Activated naive CD4-positive, alpha-beta T cell treated with anti-CD3 and anti-CD28 coated beads, Interleukin-2, amount 50 U/mL, for 72 hours (primary cell): Measurements from ENCODE around the gene FCHSD2. TPM values are rescaled to one million over a fixed set of nuclear protein-coding genes. Genes with fewer than 3 reads are reported as not detected.

Source experiments
- ATAC-seq, 2 donors: fragments of 150-1000 bp; cut with Tn5 transposase; 2 replicates each; pipeline ENCODE4 v1.10.0; 2021; ENCODE audit warnings: mild to moderate bottlenecking in 2 of 2, moderate library complexity in 2 of 2
- DNase-seq, 2 donors: peaks; one replicate each; pipeline ENCODE4 v3.0.0; 2021 to 2022; ENCODE audit warnings: low spot score in 2 of 2
- H3K27ac Mint-ChIP-seq, 2 donors: one replicate each; pipeline ENCODE4 v1.8.0; 2022; ENCODE audit warnings: mild to moderate bottlenecking in 2 of 2, mixed read lengths in 2 of 2
- H3K36me3 Mint-ChIP-seq, 2 donors: one replicate each; pipeline ENCODE4 v1.8.0; 2022; ENCODE audit warnings: mixed read lengths in 2 of 2
- H3K9me3 Mint-ChIP-seq, 2 donors: one replicate each; pipeline ENCODE4 v1.8.0; 2022; ENCODE audit warnings: mixed read lengths in 2 of 2
- total RNA-seq, 2 donors: library from RNA; stranded (reverse); gene quantifications; one replicate each; pipeline ENCODE4 v1.2.3, GENCODE V29; 2022

FCHSD2 gene
- 10 to 100 TPM; 10.3 to 32.4 TPM for total RNA-seq

DNA sequence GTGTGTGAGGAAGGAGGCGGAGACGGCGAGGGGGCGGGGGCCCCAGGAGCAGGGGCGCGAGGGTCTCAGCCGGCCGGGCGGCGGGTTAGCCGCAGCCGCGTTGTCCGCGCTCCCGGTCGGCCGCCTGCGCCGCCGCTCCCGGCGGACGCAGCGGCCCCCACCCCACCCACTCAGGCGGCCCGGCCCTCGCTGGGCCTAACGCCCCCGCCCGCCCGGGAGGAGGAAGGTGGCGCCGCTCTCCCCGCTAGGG is at the start of gene FCHSD2:
Gene FCHSD2, minus strand, starts transcription at position 191 of the 250 bp plus-strand sequence. CDS start 441 bp downstream, outside the sequence.
- H3K9me3 Mint-ChIP-seq = no peaks in the 10 kb centered on the region
- H3K36me3 Mint-ChIP-seq = peaks cover 5 to 21% of the 10 kb centered on the region in 2 donors
- ATAC-seq (peak in 1 of 2 donors; percentile 53), DNase-seq (no peak)
- H3K27ac Mint-ChIP-seq = peak within 1 kb of the TSS; percentile 87 to 96

DNA sequence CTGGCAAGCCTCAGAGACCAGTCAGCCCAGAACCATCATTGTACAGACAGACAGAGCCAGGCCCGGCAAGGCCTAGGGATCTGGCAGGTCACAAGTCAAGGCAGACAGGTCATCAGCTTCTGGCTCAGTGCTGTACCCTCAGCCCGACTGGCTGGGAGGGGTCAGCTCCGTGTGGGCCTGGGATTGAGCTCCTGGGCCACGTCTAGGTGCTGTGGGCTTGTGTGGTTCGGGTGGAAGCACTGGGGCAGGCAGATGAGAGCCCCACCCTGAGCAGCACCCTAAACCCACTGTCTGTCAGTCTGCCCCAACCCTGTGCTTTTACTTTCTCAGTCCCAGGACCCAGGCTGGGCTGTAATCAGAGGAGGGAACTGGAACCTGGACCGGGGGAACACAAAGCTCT is 49.0 kb upstream of the FCHSD2 start:
- ATAC-seq (no peak), DNase-seq (peak in 1 of 2 donors; percentile 26)
- Mint-ChIP-seq H3K9me3 (no peaks in the 10 kb centered on the region), H3K36me3 (no peaks in the 10 kb centered on the region), H3K27ac (peak overlapping the region in 1 of 2 donors; percentile 7)

DNA sequence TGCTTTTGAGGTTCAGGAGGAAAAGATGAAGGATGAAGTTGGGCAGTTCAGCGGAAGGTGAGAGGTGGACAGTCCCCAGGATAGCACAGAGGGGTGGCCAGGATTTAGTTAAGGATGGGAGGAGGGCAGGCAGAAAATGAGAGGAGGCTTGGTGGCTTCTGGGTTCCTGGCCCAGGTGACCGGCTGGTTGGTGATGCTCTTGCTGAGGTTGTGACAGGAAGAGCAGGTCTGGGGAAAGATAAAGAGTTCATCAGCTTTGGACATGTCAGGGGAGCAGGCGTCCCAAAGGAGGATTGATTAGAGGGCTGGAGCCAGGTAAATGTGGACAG is 48.4 kb upstream of the FCHSD2 start:
- DNase-seq = no peak
- ATAC-seq = no peak
- H3K9me3 Mint-ChIP-seq = no peaks in the 10 kb centered on the region
- no peaks in the 10 kb centered on the region for H3K36me3 Mint-ChIP-seq
- peak overlapping the region in 1 of 2 donors; percentile 7 for H3K27ac Mint-ChIP-seq

DNA sequence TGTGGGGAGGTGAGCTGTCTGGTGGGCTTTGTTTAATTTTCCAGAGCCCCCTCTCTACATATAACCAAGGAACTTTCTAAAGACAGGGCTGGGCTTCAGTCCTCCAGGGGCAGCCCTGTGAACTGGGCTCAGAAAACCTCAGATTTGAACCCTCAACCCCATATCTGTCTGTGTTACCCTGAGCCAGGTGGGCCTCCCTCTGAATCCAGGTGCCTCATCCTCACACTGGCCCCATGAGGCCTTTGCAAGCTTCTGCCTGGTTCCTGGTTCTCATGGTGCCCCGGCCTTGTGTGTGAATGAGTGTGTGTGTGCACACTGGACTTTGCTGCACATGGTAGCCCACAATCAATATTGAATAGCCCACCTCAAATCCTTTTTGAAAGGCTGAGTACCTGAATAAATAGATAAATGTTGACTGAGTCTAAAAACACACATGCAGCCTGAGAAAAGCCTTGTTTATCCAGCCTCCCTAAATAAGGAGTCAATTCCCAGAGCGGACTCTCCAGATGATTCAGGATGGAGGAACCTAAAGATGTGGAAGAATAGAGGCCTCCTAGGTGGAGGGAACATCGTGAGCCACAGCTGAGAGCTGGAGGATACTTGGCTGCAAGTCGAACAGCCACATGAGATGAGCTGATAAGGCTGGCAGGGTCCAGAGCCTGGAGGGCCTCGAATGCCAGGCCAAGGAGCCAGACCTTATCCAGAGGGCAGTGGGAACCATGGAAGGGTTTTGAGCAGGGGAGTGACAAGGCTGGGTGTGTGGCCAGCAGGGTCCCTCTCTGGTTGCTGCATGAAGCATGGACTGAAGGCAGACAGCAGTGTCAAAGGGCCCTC is 47.8 kb upstream of the FCHSD2 start:
- Mint-ChIP-seq H3K9me3 (no peaks in the 10 kb centered on the region), H3K27ac (peak overlapping the region in 1 of 2 donors; percentile 7), H3K36me3 (no peaks in the 10 kb centered on the region)
- peak in 1 of 2 donors; percentile 51 for DNase-seq
- no peak for ATAC-seq

DNA sequence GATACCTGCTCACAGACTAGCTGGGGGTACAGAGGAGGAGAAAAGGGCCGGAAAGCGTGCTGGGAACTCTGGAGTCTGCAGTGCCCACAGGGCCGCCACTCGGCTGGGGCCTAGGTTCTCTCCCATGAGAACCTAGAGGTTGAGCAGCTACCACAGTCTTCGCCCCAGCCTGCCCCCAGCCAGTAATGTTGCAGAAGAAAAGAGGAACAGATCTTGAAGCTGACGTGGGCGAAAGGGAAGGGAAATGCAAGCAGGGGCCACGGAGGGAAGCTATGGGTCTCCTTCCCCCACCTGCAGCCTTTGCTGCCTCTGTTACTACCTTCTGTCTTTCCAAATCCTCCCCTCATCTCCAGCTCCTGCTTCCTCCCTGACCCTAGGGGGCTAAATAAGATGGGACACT is 47.2 kb upstream of the FCHSD2 start:
- Mint-ChIP-seq H3K27ac (no peak overlapping the region), H3K9me3 (no peaks in the 10 kb centered on the region), H3K36me3 (no peaks in the 10 kb centered on the region)
- ATAC-seq (no peak), DNase-seq (peak in 1 of 2 donors; percentile 30)

DNA sequence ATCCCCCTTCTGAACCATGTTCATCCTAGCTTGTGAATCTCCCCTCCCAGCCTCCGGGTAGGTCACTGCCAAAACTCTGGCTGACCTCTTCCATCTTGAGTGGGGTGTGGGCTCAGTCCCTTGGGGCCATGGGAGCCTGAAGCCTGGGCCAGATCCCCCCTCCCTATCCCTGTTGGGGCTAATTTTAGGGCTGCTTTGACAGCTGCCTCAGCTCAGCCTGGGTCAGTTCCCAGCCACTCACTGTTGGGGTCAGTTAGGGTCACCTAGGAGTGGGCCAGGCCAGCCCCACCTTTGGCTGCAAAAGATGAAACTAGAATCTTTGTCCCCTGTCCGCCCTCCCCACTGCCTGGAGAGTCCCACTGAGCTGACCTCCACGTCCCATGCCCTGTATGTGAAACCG is 46.2 kb upstream of the FCHSD2 start:
- DNase-seq (no peak), ATAC-seq (no peak)
- H3K9me3 Mint-ChIP-seq = no peaks in the 10 kb centered on the region
- no peaks in the 10 kb centered on the region for H3K36me3 Mint-ChIP-seq
- peak overlapping the region in 1 of 2 donors; percentile 72 for H3K27ac Mint-ChIP-seq

DNA sequence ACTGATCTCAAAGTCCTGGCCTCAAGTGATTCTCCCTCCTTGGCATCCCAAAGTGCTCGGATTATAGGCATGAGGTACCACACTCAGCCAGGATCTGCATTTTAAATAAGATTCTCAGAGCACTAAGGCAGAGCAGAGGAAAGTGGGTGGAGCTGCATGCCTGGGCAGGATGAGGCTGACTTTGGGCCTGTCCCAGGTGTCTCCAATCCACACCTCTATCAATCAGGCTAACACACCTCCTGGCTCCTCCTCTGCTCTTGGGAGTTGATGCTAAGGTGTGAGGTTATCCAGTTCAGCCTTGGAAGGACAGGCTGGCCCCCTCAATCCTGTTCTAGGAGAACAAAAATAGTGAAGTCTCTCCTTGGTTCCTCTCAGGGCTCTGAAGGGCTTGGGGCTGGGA is 45.7 kb upstream of the FCHSD2 start:
- ATAC-seq (no peak), DNase-seq (no peak)
- Mint-ChIP-seq H3K9me3 (no peaks in the 10 kb centered on the region), H3K36me3 (no peaks in the 10 kb centered on the region), H3K27ac (peak overlapping the region in 1 of 2 donors; percentile 72)

DNA sequence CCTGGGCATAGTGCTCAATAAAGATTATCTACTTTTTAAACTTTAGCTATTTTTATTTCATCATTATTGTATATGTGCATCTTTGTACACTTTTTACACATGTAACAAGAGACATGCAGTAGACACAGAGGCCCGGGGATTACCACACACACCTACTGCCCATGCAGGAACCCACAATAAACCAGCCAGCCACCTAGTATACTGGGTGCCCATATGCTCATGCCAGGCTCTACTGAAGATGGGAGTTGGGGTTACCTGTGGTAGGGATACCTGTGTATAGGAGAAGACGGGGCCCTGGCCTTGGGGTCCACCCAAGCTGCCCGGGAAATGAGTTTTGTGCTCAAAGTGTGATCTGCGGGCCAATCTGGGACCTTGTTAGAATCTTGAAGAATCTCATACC is 44.8 kb upstream of the FCHSD2 start:
- H3K36me3 Mint-ChIP-seq = no peaks in the 10 kb centered on the region
- no peak for ATAC-seq
- H3K9me3 Mint-ChIP-seq = no peaks in the 10 kb centered on the region
- H3K27ac Mint-ChIP-seq = no peak overlapping the region
- no peak for DNase-seq

DNA sequence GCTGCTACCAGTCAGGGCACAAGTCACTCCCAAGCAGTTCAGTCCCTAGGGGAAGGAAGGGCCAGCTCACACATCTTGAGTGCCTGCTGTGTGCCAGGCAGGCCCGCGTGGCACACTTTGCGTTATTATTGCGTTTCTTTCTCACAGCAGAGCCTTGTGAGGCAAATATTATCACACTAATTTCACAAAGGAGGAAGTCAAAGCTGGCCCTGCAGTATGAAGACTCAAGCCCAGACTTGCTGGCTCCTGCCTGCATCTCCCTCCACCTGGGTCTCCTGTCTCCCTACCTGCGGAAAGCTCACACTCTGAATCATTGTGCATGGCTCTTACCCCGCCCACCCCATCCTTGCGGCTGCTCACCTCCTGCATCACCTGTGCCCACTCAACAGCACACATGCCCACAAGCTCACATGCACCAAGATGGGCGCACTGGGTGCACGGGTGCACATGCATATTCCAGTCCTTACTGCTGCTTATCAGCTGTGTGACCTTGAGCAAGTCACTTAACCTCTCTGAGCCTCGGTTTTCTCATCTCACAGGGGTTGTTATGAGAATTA is 44.3 kb upstream of the FCHSD2 start:
- Mint-ChIP-seq H3K27ac (no peak overlapping the region), H3K9me3 (no peaks in the 10 kb centered on the region), H3K36me3 (no peaks in the 10 kb centered on the region)
- ATAC-seq (no peak), DNase-seq (no peak)

DNA sequence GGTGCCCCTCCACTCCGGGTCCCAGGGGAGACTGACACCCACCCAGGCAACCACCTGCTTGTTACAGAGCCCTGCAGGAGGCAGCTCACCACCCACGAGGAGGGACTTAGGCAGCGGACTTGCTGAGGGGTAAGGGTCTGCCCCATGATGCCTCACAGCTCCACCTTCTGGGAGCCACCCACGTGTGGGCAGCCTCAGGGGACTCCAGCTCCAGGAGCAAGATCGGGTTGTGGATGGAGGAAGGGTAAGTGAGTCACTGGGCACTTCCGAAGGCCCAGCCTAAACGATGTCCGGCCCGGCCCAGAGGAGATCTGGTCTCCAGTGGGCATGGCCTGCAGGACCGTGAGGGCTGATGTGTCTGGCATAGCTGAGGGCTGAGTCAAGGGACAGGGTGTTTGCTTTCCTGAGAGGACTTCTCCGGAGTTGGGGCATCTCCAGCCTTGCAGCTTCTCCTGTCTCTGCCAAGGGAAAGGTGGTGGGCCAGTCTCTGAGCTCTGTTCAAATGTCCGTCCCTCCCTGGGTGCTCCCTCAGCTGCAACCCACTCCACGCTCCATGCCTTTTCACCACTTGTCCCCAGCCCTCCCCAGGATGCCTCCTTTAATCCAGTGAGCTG is 43.7 kb upstream of the FCHSD2 start:
- no peaks in the 10 kb centered on the region for H3K9me3 Mint-ChIP-seq
- DNase-seq (no peak), ATAC-seq (peak in 1 of 2 donors; percentile 10)
- H3K36me3 Mint-ChIP-seq = no peaks in the 10 kb centered on the region
- H3K27ac Mint-ChIP-seq = no peak overlapping the region

DNA sequence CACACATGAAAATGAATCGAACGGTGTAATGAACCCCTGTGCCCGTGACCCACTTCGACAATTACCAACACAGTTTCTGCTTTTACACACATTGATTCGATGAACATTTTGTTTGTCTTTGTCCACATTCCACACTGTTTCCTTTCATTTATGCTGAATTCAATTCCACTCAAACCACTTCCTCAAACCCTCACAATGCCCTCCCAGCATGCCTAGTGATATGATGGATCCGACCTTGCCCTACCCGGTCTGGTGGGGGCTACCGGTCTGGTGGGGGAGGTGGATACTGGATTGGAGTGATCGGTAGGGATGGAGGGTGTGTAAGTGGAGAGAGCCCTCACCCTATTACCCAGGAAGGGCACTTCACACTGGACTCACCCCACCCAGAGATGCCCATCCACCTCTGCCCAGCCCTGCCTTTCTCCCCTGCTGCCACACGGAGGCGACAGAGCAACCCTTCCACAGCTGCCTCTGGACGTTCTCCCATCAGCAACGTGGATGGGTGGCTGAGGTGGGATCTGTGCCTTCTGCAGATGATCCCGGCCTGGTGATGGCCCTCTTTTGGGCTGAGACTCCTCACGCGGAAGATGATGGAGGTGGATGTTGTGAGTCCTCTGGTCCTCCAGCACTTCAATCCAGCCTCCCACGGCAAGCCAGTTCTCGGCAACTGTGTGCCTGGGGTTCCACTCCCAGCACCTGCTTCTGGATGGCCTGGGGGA is 43.0 kb upstream of the FCHSD2 start:
- DNase-seq (peak in 1 of 2 donors; percentile 68), ATAC-seq (peak; percentile 76 to 92)
- no peaks in the 10 kb centered on the region for H3K9me3 Mint-ChIP-seq
- H3K27ac Mint-ChIP-seq = no peak overlapping the region
- no peaks in the 10 kb centered on the region for H3K36me3 Mint-ChIP-seq

DNA sequence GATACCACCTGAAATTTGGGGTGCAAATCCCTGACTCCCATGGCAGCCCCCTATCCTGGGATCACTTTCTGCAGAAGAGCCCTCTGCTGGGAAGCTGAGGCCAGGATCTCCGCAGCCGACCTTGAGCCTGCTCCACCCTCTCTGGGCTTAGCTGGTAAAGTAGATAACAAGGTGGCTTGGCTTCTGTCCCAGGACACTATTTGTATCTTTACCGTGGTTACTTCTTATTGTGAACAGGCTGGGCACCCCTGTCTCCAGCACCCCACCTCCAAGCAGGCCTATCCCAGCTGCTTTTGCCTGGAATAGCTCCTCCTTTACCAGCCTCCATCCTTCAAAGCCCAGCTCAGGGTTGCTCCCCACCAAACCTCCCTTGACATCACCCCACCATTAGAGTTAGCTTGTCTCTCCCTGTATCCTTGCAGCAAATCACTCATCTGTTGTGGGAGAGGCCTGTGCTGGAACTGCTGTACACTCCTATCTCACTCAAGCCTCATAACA is 40.8 kb upstream of the FCHSD2 start:
- DNase-seq = peak in 1 of 2 donors; percentile 40
- H3K27ac Mint-ChIP-seq = no peak overlapping the region
- H3K9me3 Mint-ChIP-seq = no peaks in the 10 kb centered on the region
- H3K36me3 Mint-ChIP-seq = no peaks in the 10 kb centered on the region
- no peak for ATAC-seq

DNA sequence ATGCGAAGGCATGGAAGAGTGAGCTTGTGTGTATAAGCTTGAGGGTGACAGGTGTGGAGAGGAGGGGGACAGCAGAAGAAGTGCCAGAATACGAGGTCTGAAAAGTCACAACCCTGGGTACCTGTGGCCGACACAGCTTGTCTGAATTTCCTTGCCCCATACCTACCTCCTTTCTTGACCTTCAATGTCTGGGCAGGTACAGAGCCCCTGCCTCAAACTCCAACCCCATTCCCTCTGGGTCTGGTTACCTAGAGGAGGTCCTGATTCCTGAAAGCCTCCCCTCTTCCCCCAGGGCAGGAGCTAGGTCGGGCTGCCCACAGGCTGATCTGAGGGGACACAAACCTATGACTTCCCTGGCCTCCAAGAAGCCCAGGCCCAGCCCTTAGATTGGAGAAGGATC is 36.6 kb upstream of the FCHSD2 start:
- H3K9me3 Mint-ChIP-seq = no peaks in the 10 kb centered on the region
- no peaks in the 10 kb centered on the region for H3K36me3 Mint-ChIP-seq
- H3K27ac Mint-ChIP-seq = no peak overlapping the region
- ATAC-seq = no peak
- DNase-seq = peak in 1 of 2 donors; percentile 31

DNA sequence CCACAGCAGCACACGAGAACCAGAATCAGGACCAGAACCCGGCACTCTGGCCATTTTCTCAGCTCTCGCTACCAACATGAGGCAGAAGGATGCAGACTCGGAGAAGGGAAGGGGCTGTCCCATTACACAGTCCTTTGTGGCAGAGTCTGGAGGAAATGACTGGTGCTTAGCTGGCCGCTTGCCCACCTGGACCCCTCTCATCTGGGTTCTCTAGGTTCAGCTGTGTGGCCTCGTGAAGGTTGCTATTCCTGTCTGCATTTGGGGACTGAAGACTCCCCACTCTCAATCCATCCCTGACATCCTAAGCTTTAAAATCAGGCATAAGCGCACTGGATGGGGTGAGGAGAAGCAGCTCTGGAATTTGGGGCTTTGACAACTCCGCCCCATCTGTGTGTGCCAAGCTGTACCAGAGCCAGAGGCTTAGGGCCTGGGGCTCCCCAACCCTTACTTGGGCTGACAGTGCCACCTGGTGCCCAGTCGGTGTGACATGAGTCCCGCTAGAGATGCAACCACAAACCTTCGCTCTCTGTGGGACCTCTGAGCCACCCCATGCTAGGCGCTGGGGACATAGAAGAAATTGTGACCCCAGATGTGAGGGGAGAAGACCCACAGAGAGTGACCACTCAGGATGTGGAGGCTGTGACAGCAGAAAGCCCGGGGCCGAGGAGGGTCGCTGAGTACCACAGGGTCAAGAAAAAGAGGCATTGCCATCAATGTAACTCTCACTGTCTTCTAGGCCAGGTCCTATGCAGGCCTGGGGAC is 35.8 kb upstream of the FCHSD2 start:
- H3K27ac Mint-ChIP-seq = no peak overlapping the region
- ATAC-seq (peak; percentile 99), DNase-seq (peak; percentile 64 to 77)

DNA sequence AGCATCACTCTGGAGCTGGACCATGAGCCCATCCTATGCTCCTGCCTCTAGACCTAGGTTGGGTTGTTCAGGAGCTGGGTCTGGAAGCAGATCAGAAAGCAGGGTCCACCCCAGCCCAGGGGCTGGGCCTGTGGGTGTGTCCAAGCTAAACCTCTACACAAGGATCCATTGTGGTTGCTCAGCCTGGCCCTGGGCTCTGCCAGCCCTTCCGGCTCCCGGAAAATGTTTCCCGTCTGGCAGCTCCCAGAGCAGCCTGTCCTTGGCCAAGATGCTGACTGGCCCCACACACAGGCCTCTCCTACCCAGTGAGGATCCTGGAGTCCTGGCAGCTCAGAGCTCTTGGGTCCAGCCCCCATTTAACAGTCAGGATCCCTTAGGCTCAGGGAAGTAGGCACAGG is 35.3 kb upstream of the FCHSD2 start:
- H3K9me3 Mint-ChIP-seq = no peaks in the 10 kb centered on the region
- no peak overlapping the region for H3K27ac Mint-ChIP-seq
- ATAC-seq = no peak

More for the DNA sequence above, 35.8 kb upstream of the FCHSD2 start:
- Mint-ChIP-seq H3K36me3 (no peaks in the 10 kb centered on the region), H3K9me3 (no peaks in the 10 kb centered on the region)

DNA sequence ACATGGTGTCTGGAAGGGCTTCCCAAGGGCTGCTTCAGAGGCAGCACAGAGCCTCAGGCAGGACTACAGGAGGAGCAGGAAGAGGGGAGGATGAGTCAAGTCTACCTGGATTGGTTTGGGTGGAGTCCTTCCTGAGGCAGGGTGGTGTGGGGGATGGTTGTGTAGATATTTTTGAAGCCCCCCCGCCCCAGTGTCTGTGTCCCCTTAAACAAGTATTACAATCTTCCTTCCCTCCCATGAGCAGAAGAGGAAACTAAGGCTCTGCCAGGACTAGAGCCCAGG is 34.7 kb upstream of the FCHSD2 start:
- DNase-seq (no peak), ATAC-seq (no peak)
- Mint-ChIP-seq H3K36me3 (no peaks in the 10 kb centered on the region), H3K27ac (peak overlapping the region in 1 of 2 donors; percentile 30), H3K9me3 (no peaks in the 10 kb centered on the region)

More for the DNA sequence above, 35.3 kb upstream of the FCHSD2 start:
- no peaks in the 10 kb centered on the region for H3K36me3 Mint-ChIP-seq
- DNase-seq = peak in 1 of 2 donors; percentile 39
